Fibroblast of lung (primary cell): ENCODE data around the gene SEC14L3.

Source experiments
- CTCF ChIP-seq, 2 donors: IDR thresholded peaks in 1 of 2; conservative IDR thresholded peaks in 1 of 2; 1 replicate in 1 of 2; 2 replicates in 1 of 2; pipeline ENCODE4 v1.5.1; 2011 to 2012; ENCODE audit warnings: low read length in 2 of 2, control low read depth in 1 of 2, inconsistent platforms in 1 of 2, low read depth in 1 of 2, mild to moderate bottlenecking in 1 of 2
- EZH2 ChIP-seq: IDR thresholded peaks from 2 replicates; pipeline ENCODE4 v1.5.1; 2012; ENCODE audit warnings: low read length, control low read depth, mild to moderate bottlenecking; ENCODE audit errors: missing control alignments

GRCh38 chr22:30411780-30412179 is 60.0 kb downstream of the SEC14L3 start:
- TF ChIP-seq EZH2, result no peak
- TF ChIP-seq CTCF (conservative IDR thresholded peaks at IDR 0.05 in 1 of 2, IDR thresholded peaks at IDR 0.05 in 1 of 2; ENCODE audit: low read depth in 1 of 2, low read length in 2 of 2), result no peak
